HG03108 (cell line): ENCODE measurements around the gene FOXQ1.
"Not testable (repeated sequence)": the region's sequence is repeated elsewhere in the genome, so short reads cannot be mapped to it uniquely, and the experiment has no call there.

Experiments used
- ATAC-seq: cut with Tn5 transposase; IDR thresholded peaks from one replicate; pipeline ENCODE4 v1.9.1; 2021; ENCODE audit warnings: moderate library complexity; ENCODE audit not compliant: unreplicated experiment

Gene FOXQ1

GRCh38 chr6:1321738-1322137, 9.8 kb downstream of the FOXQ1 start:
- ATAC-seq = no peak

DNA sequence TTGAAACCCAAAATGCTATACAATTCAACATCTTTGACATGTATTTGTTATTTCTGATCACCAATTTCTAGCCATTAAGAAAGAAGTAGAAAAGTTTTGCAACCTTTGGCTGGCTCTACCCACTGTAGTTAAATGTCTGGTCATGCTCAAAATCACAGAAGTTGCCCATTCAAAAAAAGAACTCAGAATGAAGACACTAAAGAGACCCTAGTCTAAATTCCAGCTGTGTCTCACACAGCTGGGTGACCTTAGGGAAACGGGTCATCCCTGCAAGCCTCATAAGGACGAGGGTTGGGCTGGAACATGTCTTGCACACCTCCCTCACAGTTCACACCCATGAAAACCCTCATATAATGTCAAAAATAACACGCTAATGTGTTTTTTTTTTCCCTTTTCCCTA, 10.3 kb downstream of the FOXQ1 start:
- ATAC-seq = no peak

- ATAC-seq = no peak
These were observed 10.9 kb downstream of the FOXQ1 start for GRCh38 chr6:1322696-1323219.

DNA sequence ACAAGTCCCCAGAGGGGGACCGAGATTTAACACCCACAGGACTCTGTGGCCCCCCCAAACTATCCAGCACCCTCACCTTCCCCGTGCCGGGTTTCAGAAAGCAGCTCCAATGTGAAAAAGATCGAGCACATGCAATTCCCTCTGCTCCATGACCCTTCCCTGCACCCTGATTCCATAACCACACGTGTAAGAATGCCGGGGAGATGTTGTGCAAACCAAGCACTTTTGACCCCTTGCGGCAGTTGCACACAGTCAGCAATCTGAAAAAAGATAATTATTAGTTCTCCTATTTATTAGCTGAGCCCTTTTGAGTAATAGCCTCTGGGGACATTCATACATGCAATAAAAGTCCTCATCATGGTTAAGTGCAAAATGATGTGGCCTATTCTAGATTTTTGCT, 13.0 kb downstream of the FOXQ1 start:
- no peak for ATAC-seq

DNA sequence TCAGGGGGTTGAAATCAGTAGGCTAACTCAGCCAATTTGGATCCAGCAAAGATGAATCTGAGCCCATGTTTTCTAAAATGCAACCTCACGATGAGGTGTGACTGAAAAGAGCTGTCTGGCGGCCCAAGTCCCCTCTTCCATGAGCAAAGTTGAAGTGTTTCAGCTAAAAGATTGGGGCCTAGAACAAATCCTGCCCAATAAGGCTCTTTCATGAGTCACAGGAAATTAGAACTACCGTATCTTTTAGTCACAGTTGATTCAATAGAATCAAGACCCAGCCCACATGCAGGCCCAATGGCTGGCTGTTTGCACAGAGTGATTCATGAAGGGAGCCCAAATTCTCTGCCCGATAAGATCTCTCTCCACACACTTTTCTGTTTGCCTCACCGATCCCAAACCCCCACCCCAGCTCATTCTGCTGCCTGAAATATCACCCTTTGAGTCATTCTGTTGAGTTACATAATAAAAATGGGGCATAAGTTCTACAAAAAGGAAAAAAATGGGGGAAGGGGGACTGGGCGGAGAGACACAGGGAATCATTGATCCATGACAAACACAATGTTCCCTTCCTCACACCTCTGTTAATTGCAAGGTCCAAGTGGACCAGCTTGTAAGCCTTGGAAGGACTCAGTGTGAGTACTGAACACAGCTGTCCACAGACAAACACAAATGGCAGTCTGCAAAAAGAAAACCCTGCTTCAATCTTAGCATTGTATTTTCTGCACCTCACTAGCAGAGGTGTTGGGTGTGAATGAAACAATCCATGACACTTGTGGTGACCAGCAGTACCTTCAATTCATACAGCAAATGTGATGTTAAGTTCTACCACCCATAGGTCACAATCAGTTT, 13.8 kb downstream of the FOXQ1 start:
- ATAC-seq = no peak

DNA sequence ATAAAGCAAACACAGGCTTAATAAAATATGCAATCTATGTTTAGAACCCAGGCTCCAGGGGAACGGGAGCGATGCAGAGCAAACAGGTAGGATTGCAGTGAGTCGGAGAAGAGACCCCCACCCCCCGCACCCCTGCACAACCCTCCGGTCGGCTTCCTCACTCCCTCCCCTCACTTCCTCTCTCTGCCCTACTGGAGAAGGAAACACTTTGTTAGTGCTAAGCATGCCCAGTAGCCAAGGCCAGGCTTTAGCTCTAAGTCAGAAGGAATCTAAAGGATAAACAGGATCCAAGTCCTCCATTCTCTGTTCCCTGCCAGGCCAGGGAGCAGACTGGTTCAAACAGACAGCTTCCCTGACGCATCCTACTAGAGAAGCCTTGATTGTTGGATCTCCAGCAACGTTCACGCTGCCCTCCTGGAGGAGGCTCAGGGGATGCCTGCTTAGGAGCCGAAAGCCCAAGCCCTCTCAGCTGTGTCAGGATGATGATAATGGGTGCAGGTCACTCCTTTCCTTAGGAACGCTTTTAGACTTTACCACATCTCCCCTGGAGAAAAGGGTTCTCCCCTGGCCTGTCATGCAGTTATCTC, 14.7 kb downstream of the FOXQ1 start:
- ATAC-seq = no peak

DNA sequence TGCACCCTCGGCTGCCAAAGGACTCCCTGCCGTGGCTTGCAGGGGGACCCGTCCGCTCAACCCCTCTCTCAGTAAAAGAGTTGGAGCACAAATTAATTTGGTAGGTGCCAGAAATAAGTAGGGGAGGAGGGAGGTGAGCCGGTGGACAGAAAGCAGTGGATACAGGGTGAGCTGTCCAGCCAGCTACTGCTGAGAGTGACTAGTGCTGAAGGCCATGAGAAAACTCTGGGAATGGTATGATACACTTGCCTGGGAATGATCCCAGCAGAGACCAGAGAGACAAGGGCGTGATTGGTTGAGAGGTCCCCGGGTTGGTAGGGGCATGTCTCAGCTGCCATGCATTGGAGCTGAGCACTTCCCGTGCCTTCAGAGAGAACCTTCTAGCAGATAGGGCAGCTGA, 15.7 kb downstream of the FOXQ1 start:
- ATAC-seq = no peak

DNA sequence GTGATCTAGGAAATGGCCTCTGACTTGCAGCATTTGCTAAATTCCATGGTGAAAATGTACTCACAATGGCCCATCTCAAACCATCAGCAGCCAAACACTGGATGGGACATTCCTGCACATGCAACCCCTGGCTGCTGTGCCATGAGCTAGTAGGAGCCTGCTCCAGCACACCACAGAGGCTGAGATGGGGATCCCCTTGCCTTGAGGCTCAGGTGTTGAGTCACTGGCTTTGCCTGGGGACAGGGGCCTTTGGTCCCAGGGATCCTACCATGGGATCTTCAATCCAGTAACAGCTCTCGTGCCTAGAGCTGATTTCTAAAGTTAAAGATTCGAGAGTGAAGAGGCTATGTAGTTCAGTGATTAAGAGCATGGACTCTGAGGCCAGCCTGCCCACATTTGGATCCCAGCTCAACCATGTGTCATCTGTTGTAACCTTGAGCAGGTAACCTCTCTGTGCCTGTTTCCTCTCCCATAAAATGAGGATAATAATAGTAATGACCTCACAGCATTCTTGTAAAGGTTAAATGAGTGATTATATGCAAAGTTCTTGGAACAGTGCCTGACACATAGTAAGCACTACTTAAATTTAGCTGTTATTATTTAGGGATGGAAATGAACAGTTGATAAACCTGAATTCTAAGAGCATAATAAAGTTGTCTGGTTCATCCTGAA, 16.4 kb downstream of the FOXQ1 start:
- no peak for ATAC-seq

GRCh38 chr6:1329708-1330107, 17.8 kb downstream of the FOXQ1 start:
- no peak for ATAC-seq

DNA sequence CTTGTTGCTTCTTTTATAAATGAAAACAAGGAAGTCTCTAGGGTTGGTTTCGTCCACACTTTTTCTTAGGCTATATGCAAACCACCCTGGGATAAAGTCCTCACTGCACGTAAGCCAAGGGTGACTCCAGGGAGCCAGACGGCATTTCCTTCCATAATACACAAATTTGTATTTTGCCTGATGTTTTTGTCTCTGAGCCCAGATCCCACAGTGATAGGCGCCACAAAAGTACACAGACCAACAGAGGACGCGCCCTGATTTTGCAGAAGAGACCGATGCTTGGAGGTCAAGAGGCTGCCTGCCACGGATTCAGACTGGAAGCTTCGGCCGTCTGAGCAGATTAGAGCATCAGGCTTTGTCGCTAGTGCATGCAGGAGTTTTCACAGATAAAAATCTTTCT, 22.8 kb downstream of the FOXQ1 start:
- no peak for ATAC-seq

DNA sequence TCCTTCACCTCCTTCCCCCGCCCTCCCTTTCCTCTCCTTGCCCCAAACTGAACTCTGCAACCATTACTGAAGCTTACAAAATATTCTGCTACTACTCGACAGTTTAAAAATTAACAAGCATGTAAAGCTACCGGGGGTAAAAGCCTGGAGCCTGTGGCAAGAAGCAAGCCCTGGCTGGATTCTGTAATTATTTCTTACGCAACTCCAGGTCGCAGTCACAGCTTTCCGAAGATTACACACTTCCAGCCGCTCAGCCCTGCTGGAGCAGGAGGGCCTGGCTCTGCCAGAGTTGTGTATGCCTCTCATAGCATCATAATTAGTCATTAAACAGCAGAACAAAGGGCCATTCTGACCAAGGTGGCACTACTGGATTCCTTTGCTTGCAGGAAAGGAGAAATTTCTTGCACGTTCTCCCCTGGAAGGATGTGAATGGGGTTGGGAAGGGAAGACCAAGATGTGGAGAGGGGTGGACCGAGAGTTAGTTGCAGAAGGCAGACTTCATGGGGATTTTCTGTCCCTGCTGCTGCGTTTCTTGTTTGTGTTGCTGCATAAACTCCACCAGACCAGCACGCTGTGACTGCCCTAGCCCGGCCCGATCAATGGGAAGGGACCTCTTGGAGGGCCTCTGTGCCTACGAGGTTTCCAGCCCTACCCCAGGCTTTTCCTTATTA, 23.6 kb downstream of the FOXQ1 start:
- no peak for ATAC-seq

DNA sequence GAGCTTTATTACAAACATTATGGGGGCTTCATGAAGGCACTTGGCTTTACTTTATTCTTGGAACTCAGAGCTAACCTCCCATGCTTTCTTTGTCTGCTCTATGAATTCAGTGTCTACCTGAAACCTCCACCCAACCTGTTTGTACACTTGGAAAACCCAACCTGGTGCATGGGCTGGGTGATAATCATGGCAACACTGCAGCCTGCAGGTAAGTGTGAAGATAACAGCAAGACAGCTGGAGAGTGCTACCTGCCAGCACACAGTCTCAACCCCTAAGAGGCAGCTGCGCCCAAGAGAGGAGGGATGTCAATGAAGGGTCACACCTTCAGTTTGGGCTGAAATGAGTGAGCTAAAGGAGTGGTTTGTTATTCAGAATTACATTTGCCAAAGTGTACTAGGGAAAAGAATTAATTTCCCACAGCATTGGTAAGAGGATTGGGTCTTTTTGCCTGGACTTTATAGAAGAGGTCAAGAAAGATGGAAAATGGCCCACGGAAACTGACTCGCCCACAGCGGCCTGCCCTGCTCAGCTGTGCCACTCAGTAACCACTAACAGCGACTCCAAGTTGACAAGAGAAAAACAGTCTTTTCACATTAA, 24.4 kb downstream of the FOXQ1 start:
- no peak for ATAC-seq

GRCh38 chr6:1337791-1338190, 25.9 kb downstream of the FOXQ1 start:
- ATAC-seq = no peak

GRCh38 chr6:1346101-1346500, 34.2 kb downstream of the FOXQ1 start:
- no peak for ATAC-seq

- ATAC-seq = no peak
These were observed 34.7 kb downstream of the FOXQ1 start for GRCh38 chr6:1346558-1347091.

GRCh38 chr6:1347161-1347560, 35.3 kb downstream of the FOXQ1 start:
- no peak for ATAC-seq

- ATAC-seq = no peak
These were observed 36.8 kb downstream of the FOXQ1 start for GRCh38 chr6:1348675-1349074.

DNA sequence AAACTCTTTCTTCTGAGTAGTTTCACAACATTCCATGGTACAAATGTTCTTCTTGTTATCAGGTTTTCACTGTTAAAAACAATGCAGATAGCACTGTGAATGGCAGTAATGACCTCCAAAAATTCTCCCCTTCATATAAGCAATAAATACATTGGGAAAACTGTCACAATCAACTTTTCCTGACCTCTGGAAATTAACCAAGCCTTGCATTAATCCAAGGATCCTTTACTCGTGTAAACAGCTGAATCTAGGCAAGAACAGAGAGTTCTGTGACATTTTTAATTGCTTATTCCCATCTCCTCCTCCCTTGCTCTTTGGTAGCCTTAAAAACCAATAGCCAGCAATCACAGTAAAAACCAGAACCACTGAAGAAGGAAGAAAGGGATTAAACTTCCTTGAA, 37.8 kb downstream of the FOXQ1 start:
- ATAC-seq = no peak

DNA sequence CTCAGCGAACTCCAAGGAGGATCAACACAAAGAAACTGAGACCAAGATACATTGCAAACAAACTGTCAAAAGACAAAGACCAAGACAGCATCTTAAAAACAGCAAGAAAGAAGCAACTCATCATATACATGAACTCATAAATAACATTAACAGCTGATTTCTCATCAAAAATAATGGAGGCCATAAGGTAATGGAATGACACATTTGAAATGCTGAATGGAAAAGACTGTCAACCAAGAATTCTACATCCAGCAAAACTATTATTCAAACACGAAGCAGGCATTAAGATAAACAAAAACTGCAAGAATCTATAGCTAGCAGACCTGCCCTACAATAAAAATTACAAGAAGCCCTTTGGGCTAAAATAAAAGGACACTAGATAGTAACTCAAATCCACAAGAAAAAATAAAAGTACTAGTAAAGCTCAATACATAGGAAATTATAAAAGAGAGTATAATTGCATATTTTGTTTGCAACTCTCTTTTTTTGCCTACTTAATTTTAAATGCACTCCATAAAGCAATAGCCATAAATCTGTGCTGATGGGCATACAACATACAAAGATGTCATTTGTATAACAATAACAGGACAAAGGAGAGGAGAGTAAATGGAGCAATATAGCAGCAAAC, 39.6 kb downstream of the FOXQ1 start:
- ATAC-seq = no peak

GRCh38 chr6:1355068-1355467, 43.2 kb downstream of the FOXQ1 start:
- ATAC-seq = not testable (repeated sequence)
